ENCODE results near the gene ATP6V1G2. TPM values are rescaled to one million over a fixed set of nuclear protein-coding genes. Genes with fewer than 3 reads are reported as not detected.
"Not testable (repeated sequence)": the region's sequence is repeated elsewhere in the genome, so short reads cannot be mapped to it uniquely, and the experiment has no call there.

Gene ATP6V1G2
- 0.46 to 1.3 TPM (median 0.94 TPM) in 3 replicates for polyA plus RNA-seq
- polyA plus RNA-seq (2011; ENCODE audit: low read depth): not detected
- 0.36 and 0.58 TPM in 2 replicates for polyA plus RNA-seq (2011; cell fraction: cytosol; rRNA removed)
- 1.5 and 2.2 TPM in 2 replicates for polyA plus RNA-seq (2011; cell fraction: nucleus; rRNA removed)
- polyA plus RNA-seq (2012; ENCODE audit: low replicate concordance): 0.36 and 0.48 TPM in 2 replicates
- 0.53 to 2.9 TPM in 2 of 3 replicates, not detected in the other for polyA minus RNA-seq
- polyA minus RNA-seq (2011; cell fraction: cytosol; rRNA and poly(A)+ RNA removed): not detected
- polyA minus RNA-seq (2011; cell fraction: nucleus; rRNA and poly(A)+ RNA removed): not detected in 2 replicates

DNA sequence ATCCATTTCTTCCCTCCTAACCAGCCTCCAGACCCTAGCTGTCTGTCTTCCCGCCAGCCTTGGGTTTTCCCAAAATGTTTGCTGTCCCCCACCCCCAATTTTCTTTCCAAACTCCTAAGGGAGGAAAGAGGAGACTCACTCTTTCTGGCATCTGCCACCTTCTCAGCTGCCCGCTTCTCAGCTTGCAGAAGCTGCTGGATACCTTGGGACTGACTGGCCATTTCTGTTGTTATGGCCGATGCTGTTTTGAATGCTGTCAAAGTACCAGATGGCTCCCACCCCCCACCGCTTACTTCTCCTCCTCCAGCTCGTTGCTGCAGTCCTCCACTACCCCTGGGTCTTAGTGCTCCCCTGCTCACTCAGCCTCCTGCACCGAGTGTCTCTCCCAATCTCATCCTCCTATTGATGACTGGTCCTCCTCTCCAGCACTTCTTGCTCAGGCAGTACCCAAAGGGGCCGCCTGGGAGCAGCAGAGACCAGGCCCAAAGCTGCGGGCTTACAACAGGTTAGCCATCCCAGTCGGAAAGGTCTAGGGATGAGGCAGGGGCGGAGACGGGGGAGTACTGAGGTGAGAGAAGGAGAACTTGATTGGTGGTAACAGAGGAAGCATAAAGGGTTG, at the start of gene ATP6V1G2:
Gene ATP6V1G2 (minus strand): TSS at position 270 of the 619 bp plus-strand sequence. CDS start 49 bp downstream, at position 221.
- peaks cover 13% of the 10 kb centered on the region in 2 experiments for H3K36me3 ChIP-seq (ENCODE audit: control insufficient read depth in 2 of 2, extremely low read depth in 1 of 2, insufficient read depth in 2 of 2, low read length in 2 of 2)
- no peaks in the 10 kb centered on the region for H4K20me1 ChIP-seq (ENCODE audit: control insufficient read depth, extremely low read depth, insufficient read depth, low read length)
- peaks cover 15% of the 10 kb centered on the region for H3K4me1 ChIP-seq (ENCODE audit: control insufficient read depth, extremely low read depth, insufficient read depth, low read length)
- peak within 1 kb of the TSS; percentile 86 for H3K27ac ChIP-seq (ENCODE audit: control insufficient read depth, insufficient read depth, low read length)
- H3K9ac ChIP-seq (ENCODE audit: control insufficient read depth, extremely low read depth, insufficient read depth, low read length): peak within 1 kb of the TSS; percentile 89
- peak within 1 kb of the TSS; percentile 55 to 86 (median 85) for H3K4me3 ChIP-seq (ENCODE audit: control insufficient read depth in 2 of 3, extremely low read depth in 1 of 3, insufficient read depth in 2 of 3, low read depth in 1 of 3, low read length in 3 of 3)
- FAIRE-seq (peak; percentile 32), DNase-seq (ENCODE audit: low read depth, low spot score) (peak; percentile 85)
- TF ChIP-seq, protein P1, sequence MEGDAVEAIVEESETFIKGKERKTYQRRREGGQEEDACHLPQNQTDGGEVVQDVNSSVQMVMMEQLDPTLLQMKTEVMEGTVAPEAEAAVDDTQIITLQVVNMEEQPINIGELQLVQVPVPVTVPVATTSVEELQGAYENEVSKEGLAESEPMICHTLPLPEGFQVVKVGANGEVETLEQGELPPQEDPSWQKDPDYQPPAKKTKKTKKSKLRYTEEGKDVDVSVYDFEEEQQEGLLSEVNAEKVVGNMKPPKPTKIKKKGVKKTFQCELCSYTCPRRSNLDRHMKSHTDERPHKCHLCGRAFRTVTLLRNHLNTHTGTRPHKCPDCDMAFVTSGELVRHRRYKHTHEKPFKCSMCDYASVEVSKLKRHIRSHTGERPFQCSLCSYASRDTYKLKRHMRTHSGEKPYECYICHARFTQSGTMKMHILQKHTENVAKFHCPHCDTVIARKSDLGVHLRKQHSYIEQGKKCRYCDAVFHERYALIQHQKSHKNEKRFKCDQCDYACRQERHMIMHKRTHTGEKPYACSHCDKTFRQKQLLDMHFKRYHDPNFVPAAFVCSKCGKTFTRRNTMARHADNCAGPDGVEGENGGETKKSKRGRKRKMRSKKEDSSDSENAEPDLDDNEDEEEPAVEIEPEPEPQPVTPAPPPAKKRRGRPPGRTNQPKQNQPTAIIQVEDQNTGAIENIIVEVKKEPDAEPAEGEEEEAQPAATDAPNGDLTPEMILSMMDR (optimal IDR thresholded peaks at IDR 0.05 in 1 of 3, IDR thresholded peaks at IDR 0.05 in 1 of 3, conservative IDR thresholded peaks at IDR 0.05 in 1 of 3; ENCODE audit: extremely low read depth in 1 of 3, insufficient read depth in 2 of 3, low read length in 3 of 3): peak; percentile 95 to 100 (median 97)
- no peak for TF ChIP-seq EZH2 (IDR thresholded peaks at IDR 0.05; ENCODE audit: low read length)
- H3K9me3 ChIP-seq (ENCODE audit: control insufficient read depth, low read depth, low read length): no peaks in the 10 kb centered on the region
- peak within 1 kb of the TSS; percentile 93 for H2AFZ ChIP-seq (ENCODE audit: control insufficient read depth, low read length)
- H3K27me3 ChIP-seq (ENCODE audit: control insufficient read depth, extremely low read depth, insufficient read depth, low read length): no peaks in the 10 kb centered on the region
- peaks cover 19% of the 10 kb centered on the region for H3K79me2 ChIP-seq (ENCODE audit: control insufficient read depth, insufficient read depth, low read length)
- H3K4me2 ChIP-seq (ENCODE audit: control insufficient read depth, extremely low read depth, insufficient read depth, low read depth, low read length): peak within 1 kb of the TSS; percentile 98
- no peaks in the 10 kb centered on the region for H3K9me1 ChIP-seq (ENCODE audit: control insufficient read depth, extremely low read depth, insufficient read depth, low read length)
- dilution Hi-C loops (cut with MboI; ENCODE audit: extremely low pct_ligation_motif_present, low sequenced_read_pairs): no loop called here

DNA sequence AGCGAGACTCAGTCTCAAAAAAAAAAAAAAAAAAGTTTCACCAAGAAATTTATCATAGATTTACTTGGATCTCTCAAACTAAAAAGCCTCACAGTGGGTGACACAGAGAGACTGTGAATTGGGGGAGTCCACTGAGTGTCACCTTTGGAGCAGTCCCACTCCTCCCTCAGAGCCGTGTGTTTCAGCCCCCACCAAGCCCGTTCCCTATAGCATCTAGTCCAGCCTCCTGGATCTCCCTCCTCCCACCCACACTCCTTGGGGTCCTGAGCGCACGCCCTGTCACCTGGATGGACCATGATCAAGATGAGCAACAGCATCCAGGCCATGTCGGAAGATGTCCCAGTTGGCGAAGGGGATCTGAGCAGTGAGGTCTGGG, 46.0 kb upstream of the ATP6V1G2 start:
- no peak for DNase-seq (ENCODE audit: low read depth, low spot score)
- no peak overlapping the region for H3K9ac ChIP-seq (ENCODE audit: control insufficient read depth, extremely low read depth, insufficient read depth, low read length)
- no peak overlapping the region for H3K4me2 ChIP-seq (ENCODE audit: control insufficient read depth, extremely low read depth, insufficient read depth, low read depth, low read length)
- H3K4me3 ChIP-seq (ENCODE audit: control insufficient read depth in 2 of 3, extremely low read depth in 1 of 3, insufficient read depth in 2 of 3, low read depth in 1 of 3, low read length in 3 of 3): no peak overlapping the region
- H3K79me2 ChIP-seq (ENCODE audit: control insufficient read depth, insufficient read depth, low read length): no peaks in the 10 kb centered on the region
- TF ChIP-seq, protein P1 (optimal IDR thresholded peaks at IDR 0.05 in 1 of 3, IDR thresholded peaks at IDR 0.05 in 1 of 3, conservative IDR thresholded peaks at IDR 0.05 in 1 of 3; ENCODE audit: extremely low read depth in 1 of 3, insufficient read depth in 2 of 3, low read length in 3 of 3): no peak
- no peak for TF ChIP-seq EZH2 (IDR thresholded peaks at IDR 0.05; ENCODE audit: low read length)
- no peak overlapping the region for H3K27ac ChIP-seq (ENCODE audit: control insufficient read depth, insufficient read depth, low read length)
- no peaks in the 10 kb centered on the region for H4K20me1 ChIP-seq (ENCODE audit: control insufficient read depth, extremely low read depth, insufficient read depth, low read length)
- no peaks in the 10 kb centered on the region for H3K9me1 ChIP-seq (ENCODE audit: control insufficient read depth, extremely low read depth, insufficient read depth, low read length)
- no peak for FAIRE-seq
- no peaks in the 10 kb centered on the region for H3K4me1 ChIP-seq (ENCODE audit: control insufficient read depth, extremely low read depth, insufficient read depth, low read length)
- peaks cover 3% of the 10 kb centered on the region for H3K27me3 ChIP-seq (ENCODE audit: control insufficient read depth, extremely low read depth, insufficient read depth, low read length)
- H2AFZ ChIP-seq (ENCODE audit: control insufficient read depth, low read length): no peak overlapping the region
- no peaks in the 10 kb centered on the region for H3K36me3 ChIP-seq (ENCODE audit: control insufficient read depth in 2 of 2, extremely low read depth in 1 of 2, insufficient read depth in 2 of 2, low read length in 2 of 2)
- no peaks in the 10 kb centered on the region for H3K9me3 ChIP-seq (ENCODE audit: control insufficient read depth, low read depth, low read length)
- dilution Hi-C loops (cut with MboI; ENCODE audit: extremely low pct_ligation_motif_present, low sequenced_read_pairs): no loop called here

DNA sequence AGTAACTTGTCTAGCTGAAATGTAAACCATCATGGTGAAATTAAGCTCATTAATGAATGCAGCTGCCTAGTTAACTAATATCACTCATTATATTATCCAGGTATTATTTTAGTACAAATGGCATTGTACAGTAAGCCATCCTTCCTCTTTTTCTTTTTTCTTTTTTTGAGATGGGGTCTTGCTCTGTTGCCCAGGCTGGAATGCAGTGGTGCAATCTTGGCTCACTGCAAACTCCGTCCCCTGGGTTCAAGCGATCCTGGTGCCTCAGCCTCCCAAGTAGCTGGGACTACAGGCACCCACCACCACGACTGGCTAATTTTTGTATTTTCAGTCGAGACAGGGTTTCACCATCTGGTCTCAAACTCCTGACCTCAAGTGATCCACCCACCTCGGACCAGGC, 44.3 kb upstream of the ATP6V1G2 start:
- not testable (repeated sequence) for H3K27ac ChIP-seq (ENCODE audit: control insufficient read depth, insufficient read depth, low read length); FAIRE-seq

More for the DNA sequence above, 44.3 kb upstream of the ATP6V1G2 start:
- H3K27me3 ChIP-seq (ENCODE audit: control insufficient read depth, extremely low read depth, insufficient read depth, low read length); H3K36me3 ChIP-seq (ENCODE audit: control insufficient read depth in 2 of 2, extremely low read depth in 1 of 2, insufficient read depth in 2 of 2, low read length in 2 of 2); H3K9ac ChIP-seq (ENCODE audit: control insufficient read depth, extremely low read depth, insufficient read depth, low read length); dilution Hi-C loops (cut with MboI; ENCODE audit: extremely low pct_ligation_motif_present, low sequenced_read_pairs); DNase-seq (ENCODE audit: low read depth, low spot score); H3K4me2 ChIP-seq (ENCODE audit: control insufficient read depth, extremely low read depth, insufficient read depth, low read depth, low read length); H3K9me1 ChIP-seq (ENCODE audit: control insufficient read depth, extremely low read depth, insufficient read depth, low read length); H3K4me3 ChIP-seq (ENCODE audit: control insufficient read depth in 2 of 3, extremely low read depth in 1 of 3, insufficient read depth in 2 of 3, low read depth in 1 of 3, low read length in 3 of 3); H2AFZ ChIP-seq (ENCODE audit: control insufficient read depth, low read length); H3K79me2 ChIP-seq (ENCODE audit: control insufficient read depth, insufficient read depth, low read length); H3K4me1 ChIP-seq (ENCODE audit: control insufficient read depth, extremely low read depth, insufficient read depth, low read length); H4K20me1 ChIP-seq (ENCODE audit: control insufficient read depth, extremely low read depth, insufficient read depth, low read length); H3K9me3 ChIP-seq (ENCODE audit: control insufficient read depth, low read depth, low read length): not testable (repeated sequence)
